ENCODE results near the gene GLOD4.
"Not testable (repeated sequence)": the region's sequence is repeated elsewhere in the genome, so short reads cannot be mapped to it uniquely, and the experiment has no call there.

The GLOD4 gene

DNA sequence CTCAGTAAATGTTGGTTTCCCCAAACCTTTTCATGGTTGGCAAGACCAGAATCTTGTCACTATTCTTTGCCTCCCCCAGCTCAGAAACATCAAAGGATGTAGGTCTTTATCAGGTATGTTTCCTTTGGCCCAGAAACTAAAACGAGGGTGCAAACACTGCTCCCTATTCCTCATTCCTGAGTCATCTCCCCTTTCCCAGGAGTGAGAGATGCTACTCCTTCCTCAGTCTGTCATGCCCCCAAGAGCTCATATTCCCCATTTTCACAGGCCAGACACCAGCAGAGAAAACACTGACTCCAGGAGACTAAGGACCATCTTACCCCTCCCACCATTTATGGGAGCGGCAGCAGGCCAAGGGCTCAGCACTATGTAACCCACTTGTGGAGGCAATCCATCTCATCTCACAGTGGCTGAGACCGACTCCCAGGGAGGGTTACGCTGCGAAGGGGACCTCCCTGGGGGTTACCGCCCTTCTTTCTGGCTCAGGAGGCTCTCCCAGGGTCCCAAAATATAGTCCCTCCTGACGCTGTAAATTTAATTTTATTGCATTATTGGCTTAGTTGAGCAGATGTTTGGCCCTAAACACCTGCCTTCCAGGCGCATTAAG is 31.5 kb downstream of the GLOD4 start:
- Histone ChIP-seq H3K27me3 (no peaks in the 10 kb centered on the region), H3K4me3 (peak overlapping the region; percentile 75 to 91 (median 85)), H3K9me3 (replicated peaks in 1 of 11) (peaks cover 0 to 13% (median 7%) of the 10 kb centered on the region in 11 experiments; a peak in 9 of 22 replicates), H3K9ac (peak overlapping the region; percentile 93 to 99 (median 97)), H3K36me3 (peaks cover 25 to 50% (median 42%) of the 10 kb centered on the region in 11 experiments), H3K4me2 (peak overlapping the region; percentile 92 to 99 (median 96)), H4K20me1 (peaks cover 4 to 58% (median 52%) of the 10 kb centered on the region in 11 experiments; a peak in 21 of 22 replicates), H3K4me1 (peaks cover 42 to 59% (median 57%) of the 10 kb centered on the region in 10 experiments), H3K27ac (peak overlapping the region in 9 of 11 experiments; percentile 92 to 100 (median 98); a peak in 16 of 22 replicates)
- no peak for TF ChIP-seq Cebpa-rat (IDR thresholded peaks at IDR 0.05)

DNA sequence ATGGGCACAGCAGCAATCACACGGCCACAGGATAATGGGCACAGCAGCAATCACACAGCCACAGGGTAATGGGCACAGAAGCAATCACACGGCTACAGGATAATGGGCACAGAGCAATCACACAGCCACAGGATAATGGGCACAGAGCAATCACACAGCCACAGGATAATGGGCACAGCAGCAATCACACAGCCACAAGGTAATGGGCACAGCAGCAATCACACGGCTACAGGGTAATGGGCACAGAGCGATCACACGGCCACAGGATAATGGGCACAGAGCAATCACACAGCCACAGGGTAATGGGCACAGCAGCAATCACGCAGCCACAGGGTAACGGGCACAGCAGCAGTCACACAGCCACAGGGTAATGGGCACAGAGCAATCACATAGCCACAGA is 32.7 kb downstream of the GLOD4 start:
- Histone ChIP-seq H3K4me1 (peaks cover 43 to 65% (median 62%) of the 10 kb centered on the region in 10 experiments), H3K4me2 (peak overlapping the region; percentile 92 to 99 (median 96)), H3K9ac (peak overlapping the region in 5 of 11 experiments; percentile 54 to 99 (median 97); a peak in 6 of 22 replicates), H3K9me3 (replicated peaks in 1 of 11) (peaks cover 0 to 13% (median 7%) of the 10 kb centered on the region in 11 experiments; a peak in 9 of 22 replicates), H3K4me3 (peak overlapping the region in 7 of 10 experiments; percentile 12 to 89 (median 85); a peak in 8 of 20 replicates), H4K20me1 (peaks cover 11 to 70% (median 64%) of the 10 kb centered on the region in 11 experiments; a peak in 21 of 22 replicates), H3K27ac (peak overlapping the region in 3 of 11 experiments; percentile 1 to 100 (median 98); a peak in 1 of 22 replicates), H3K36me3 (peaks cover 37 to 62% (median 54%) of the 10 kb centered on the region in 11 experiments)
- H3K27me3 ChIP-seq: not testable (repeated sequence)

DNA sequence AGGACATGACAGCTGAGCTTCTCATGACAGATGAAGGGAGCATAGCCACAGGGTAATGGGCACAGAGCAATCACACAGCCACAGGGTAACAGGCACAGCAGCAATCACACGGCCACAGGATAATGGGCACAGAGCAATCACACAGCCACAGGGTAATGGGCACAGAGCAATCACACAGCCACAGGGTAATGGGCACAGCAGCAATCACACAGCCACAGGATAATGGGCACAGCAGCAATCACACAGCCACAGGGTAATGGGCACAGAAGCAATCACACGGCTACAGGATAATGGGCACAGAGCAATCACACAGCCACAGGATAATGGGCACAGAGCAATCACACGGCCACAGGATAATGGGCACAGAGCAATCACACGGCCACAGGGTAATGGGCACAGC is 33.5 kb downstream of the GLOD4 start:
- Histone ChIP-seq H3K4me1 (peaks cover 43 to 65% (median 62%) of the 10 kb centered on the region in 10 experiments), H3K9me3 (replicated peaks in 1 of 11) (peaks cover 0 to 13% (median 7%) of the 10 kb centered on the region in 11 experiments; a peak in 9 of 22 replicates), H3K4me2 (peak overlapping the region in 7 of 11 experiments; percentile 64 to 85 (median 73); a peak in 12 of 22 replicates), H4K20me1 (peaks cover 11 to 77% (median 71%) of the 10 kb centered on the region in 11 experiments; a peak in 21 of 22 replicates), H3K9ac (peak overlapping the region in 1 of 11 experiments; percentile 16; a peak in 1 of 22 replicates), H3K36me3 (peaks cover 44 to 70% (median 61%) of the 10 kb centered on the region in 11 experiments)
- not testable (repeated sequence) for H3K27ac ChIP-seq, H3K4me3 ChIP-seq, H3K27me3 ChIP-seq

DNA sequence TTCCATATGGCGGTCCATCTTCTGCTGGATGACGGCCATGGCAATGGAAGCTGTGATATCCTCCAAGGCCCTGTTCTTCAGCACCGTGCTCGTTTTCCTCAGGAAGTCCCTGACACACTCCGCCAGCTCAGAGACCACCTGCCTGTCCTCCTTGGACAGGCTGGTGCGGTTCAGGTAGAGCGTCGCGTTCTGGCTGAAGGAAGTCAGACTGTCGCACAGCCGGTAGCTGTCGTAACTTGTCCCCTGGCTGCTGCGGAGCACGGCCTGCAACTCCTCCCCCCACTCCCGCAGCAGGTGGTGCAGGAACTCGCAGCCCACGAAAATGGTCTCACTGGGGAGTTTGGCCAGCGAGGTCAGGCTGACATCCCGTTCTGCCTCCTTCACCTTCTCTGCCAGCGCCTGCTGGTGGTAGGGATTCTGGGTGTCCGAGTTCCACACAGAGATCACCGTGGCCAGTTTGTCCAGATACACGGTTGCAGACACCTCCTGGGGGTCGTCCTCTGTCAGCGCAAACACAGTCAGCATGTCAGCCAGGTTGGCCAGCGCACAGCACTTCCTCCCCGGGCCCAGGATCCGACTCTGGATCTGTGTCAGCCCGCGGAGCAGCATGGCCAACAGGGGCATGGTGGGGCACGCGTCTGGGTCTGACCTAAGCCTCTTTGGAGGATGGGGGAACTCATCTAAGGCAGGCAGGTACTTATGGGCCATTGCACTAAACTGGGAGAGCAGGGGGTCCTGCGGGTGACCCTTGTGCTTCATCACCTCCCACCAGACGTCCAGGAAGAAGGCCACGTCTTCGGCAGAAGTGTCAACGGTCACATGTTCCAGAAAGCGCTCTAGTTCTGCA is 35.1 kb downstream of the GLOD4 start:
- Histone ChIP-seq H3K27me3 (no peaks in the 10 kb centered on the region), H3K27ac (peak overlapping the region in 8 of 11 experiments; percentile 13 to 63 (median 44); a peak in 11 of 22 replicates), H3K4me1 (peaks cover 39 to 68% (median 61%) of the 10 kb centered on the region in 10 experiments), H3K9me3 (replicated peaks in 1 of 11) (peaks cover 0 to 13% (median 7%) of the 10 kb centered on the region in 11 experiments; a peak in 9 of 22 replicates), H3K4me2 (peak overlapping the region; percentile 57 to 85 (median 69)), H3K4me3 (peak overlapping the region in 1 of 10 experiments; percentile 4; a peak in 3 of 20 replicates), H3K36me3 (peaks cover 60 to 86% (median 77%) of the 10 kb centered on the region in 11 experiments), H4K20me1 (peaks cover 11 to 93% (median 86%) of the 10 kb centered on the region in 11 experiments; a peak in 21 of 22 replicates), H3K9ac (peak overlapping the region in 8 of 11 experiments; percentile 8 to 67 (median 34); a peak in 12 of 22 replicates)
- no peak for TF ChIP-seq Cebpa-rat (IDR thresholded peaks at IDR 0.05)

DNA sequence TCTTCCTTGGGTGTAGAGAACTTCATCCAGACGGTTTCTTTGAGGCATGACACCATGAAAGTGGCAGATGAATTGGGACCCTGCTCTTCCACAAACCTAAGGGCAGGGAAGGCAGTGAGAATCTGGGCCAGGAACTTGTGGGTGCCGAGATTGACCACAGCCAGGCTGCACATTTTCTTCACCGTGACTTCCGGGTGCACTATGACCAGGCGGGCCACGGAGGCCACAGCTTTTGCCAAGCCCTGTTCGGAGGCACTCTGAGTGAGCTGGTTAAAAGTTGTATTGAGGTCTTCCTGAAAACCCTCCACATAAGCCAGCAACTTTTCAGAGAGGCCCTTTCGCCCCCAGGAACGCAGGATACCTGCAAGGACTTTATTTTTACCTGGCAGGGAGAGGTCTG is 35.9 kb downstream of the GLOD4 start:
- Histone ChIP-seq H3K9me3 (replicated peaks in 1 of 11) (peaks cover 0 to 13% (median 7%) of the 10 kb centered on the region in 11 experiments; a peak in 9 of 22 replicates), H3K4me2 (peak overlapping the region; percentile 57 to 85 (median 69)), H3K27me3 (no peaks in the 10 kb centered on the region), H4K20me1 (peaks cover 15 to 99% (median 93%) of the 10 kb centered on the region in 11 experiments; a peak in 21 of 22 replicates), H3K36me3 (peaks cover 68 to 94% (median 85%) of the 10 kb centered on the region in 11 experiments), H3K4me3 (peak overlapping the region in 1 of 10 experiments; percentile 4; a peak in 1 of 20 replicates), H3K9ac (peak overlapping the region in 9 of 11 experiments; percentile 0 to 67 (median 27); a peak in 12 of 22 replicates), H3K4me1 (peaks cover 45 to 75% (median 68%) of the 10 kb centered on the region in 10 experiments), H3K27ac (peak overlapping the region in 9 of 11 experiments; percentile 13 to 63 (median 32); a peak in 15 of 22 replicates)
- TF ChIP-seq Cebpa-rat (IDR thresholded peaks at IDR 0.05): no peak

DNA sequence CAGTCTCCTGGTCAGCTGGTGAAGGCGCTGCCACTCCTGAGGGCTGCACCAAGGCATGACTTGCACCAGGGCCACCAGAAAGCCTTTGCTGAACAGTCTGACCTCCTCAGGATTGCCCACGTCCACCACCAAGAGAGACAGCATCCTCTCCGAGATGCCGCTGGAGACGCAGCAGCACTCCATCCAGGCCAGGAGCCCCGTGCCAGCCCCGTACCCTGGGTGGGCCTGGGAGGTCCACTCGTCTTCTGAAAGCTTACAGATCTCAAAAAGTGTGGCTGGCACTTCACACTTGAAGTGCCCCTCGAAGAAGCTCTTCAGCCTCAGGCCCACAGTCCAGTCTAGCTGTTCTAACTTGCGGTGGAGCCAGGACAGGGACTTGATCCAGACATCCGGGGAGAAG is 36.7 kb downstream of the GLOD4 start:
- no peak overlapping the region for H3K4me3 ChIP-seq
- peak overlapping the region in 8 of 11 experiments; percentile 57 to 85 (median 68); a peak in 13 of 22 replicates for H3K4me2 ChIP-seq
- H4K20me1 ChIP-seq: peaks cover 23 to 97% (median 93%) of the 10 kb centered on the region in 11 experiments; a peak in 21 of 22 replicates
- H3K4me1 ChIP-seq: peaks cover 45 to 75% (median 68%) of the 10 kb centered on the region in 10 experiments
- H3K9ac ChIP-seq: peak overlapping the region in 6 of 11 experiments; percentile 0 to 67 (median 24); a peak in 4 of 22 replicates
- H3K9me3 ChIP-seq (replicated peaks in 1 of 11): peaks cover 0 to 13% (median 7%) of the 10 kb centered on the region in 11 experiments; a peak in 9 of 22 replicates
- H3K36me3 ChIP-seq: peaks cover 71 to 94% (median 89%) of the 10 kb centered on the region in 11 experiments
- H3K27me3 ChIP-seq: no peaks in the 10 kb centered on the region
- H3K27ac ChIP-seq: peak overlapping the region in 7 of 11 experiments; percentile 13 to 63 (median 56); a peak in 8 of 22 replicates
- TF ChIP-seq Cebpa-rat (IDR thresholded peaks at IDR 0.05): no peak

DNA sequence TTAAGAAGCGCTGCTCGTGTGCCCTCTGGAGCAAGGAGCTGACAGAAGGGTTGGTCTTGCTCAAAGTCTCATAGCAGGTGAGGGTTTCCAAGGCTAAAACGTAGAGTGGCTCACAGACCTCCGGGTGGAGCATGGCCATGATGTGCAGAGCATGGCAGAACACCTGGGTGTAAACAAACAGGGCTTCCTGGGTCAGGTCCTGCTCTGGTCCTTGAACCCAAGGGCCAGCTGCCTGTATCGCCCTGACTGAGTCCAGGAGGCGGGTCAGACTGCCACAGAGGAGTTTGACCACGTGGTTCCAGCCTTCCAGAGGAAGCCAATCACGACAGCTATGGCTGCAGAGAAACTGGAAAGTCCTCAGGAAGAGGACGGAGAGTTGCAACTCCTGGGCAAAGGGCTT is 37.1 kb downstream of the GLOD4 start:
- H3K9me3 ChIP-seq (replicated peaks in 1 of 11): peaks cover 0 to 12% (median 7%) of the 10 kb centered on the region in 11 experiments; a peak in 9 of 22 replicates
- H3K27ac ChIP-seq: 0 out of 22 replicates have a peak overlapping the region, but pooled peaks of 1 of the 11 experiments have one; percentile 2
- no peak for TF ChIP-seq Cebpa-rat (IDR thresholded peaks at IDR 0.05)
- peaks cover 23 to 93% (median 88%) of the 10 kb centered on the region in 11 experiments; a peak in 21 of 22 replicates for H4K20me1 ChIP-seq
- H3K4me2 ChIP-seq: peak overlapping the region in 1 of 11 experiments; percentile 63; a peak in 1 of 22 replicates
- no peak overlapping the region for H3K4me3 ChIP-seq
- H3K27me3 ChIP-seq: no peaks in the 10 kb centered on the region
- 0 out of 22 replicates have a peak overlapping the region, but pooled peaks of 1 of the 11 experiments have one; percentile 4 for H3K9ac ChIP-seq
- H3K36me3 ChIP-seq: peaks cover 71 to 89% (median 87%) of the 10 kb centered on the region in 11 experiments
- peaks cover 43 to 75% (median 66%) of the 10 kb centered on the region in 10 experiments for H3K4me1 ChIP-seq

GRCh38 chr17:743139-743538 is 38.9 kb downstream of the GLOD4 start:
- peak overlapping the region in 1 of 11 experiments; percentile 16; a peak in 1 of 22 replicates for H3K27ac ChIP-seq
- H3K36me3 ChIP-seq: peaks cover 71 to 92% (median 89%) of the 10 kb centered on the region in 11 experiments
- no peak for TF ChIP-seq Cebpa-rat (IDR thresholded peaks at IDR 0.05)
- H3K9me3 ChIP-seq (replicated peaks in 1 of 11): no peaks in the 10 kb centered on the region
- no peak overlapping the region for H3K9ac ChIP-seq
- H3K27me3 ChIP-seq: no peaks in the 10 kb centered on the region
- peaks cover 52 to 77% (median 69%) of the 10 kb centered on the region in 10 experiments for H3K4me1 ChIP-seq
- H3K4me3 ChIP-seq: no peak overlapping the region
- no peak overlapping the region for H3K4me2 ChIP-seq
- peaks cover 23 to 83% (median 74%) of the 10 kb centered on the region in 11 experiments; a peak in 21 of 22 replicates for H4K20me1 ChIP-seq

Measured in BLaER1 treated with 17β-estradiol and CSF1 and Interleukin-3, amounts not matched to agents 10 nM and 100 nM (cell line).